KG1 (cell line): Measurements from ENCODE around the gene COL25A1.
A peak's percentile ranks its signal among the peaks of the same experiment; 100 is the strongest.
"Not testable (repeated sequence)": the region's sequence is repeated elsewhere in the genome, so short reads cannot be mapped to it uniquely, and the experiment has no call there.

Experiments
- DNase-seq: peaks from one replicate; lab custom pipeline; 2025; lab: John Stamatoyannopoulos, UW

The COL25A1 gene

GRCh38 chr4:109049926-109050325, 252.5 kb downstream of the COL25A1 start:
- no peak for DNase-seq

GRCh38 chr4:109046471-109047201, 255.8 kb downstream of the COL25A1 start:
- DNase-seq, result peak; percentile 15

- DNase-seq, result no peak
These were observed 258.0 kb downstream of the COL25A1 start for GRCh38 chr4:109044431-109044830.

GRCh38 chr4:109043286-109043685, 259.2 kb downstream of the COL25A1 start:
- no peak for DNase-seq

- DNase-seq, result no peak
These were observed 260.7 kb downstream of the COL25A1 start for GRCh38 chr4:109041463-109042360.

GRCh38 chr4:109040441-109040840, 262.0 kb downstream of the COL25A1 start:
- DNase-seq, result no peak

- no peak for DNase-seq
These were observed 265.4 kb downstream of the COL25A1 start for GRCh38 chr4:109037026-109037425.

GRCh38 chr4:109033993-109034392, 268.5 kb downstream of the COL25A1 start:
- no peak for DNase-seq

- DNase-seq, result no peak
These were observed 269.8 kb downstream of the COL25A1 start for GRCh38 chr4:109032671-109033070.

GRCh38 chr4:109029987-109030386, 272.5 kb downstream of the COL25A1 start:
- no peak for DNase-seq

GRCh38 chr4:109027016-109027500, 275.4 kb downstream of the COL25A1 start:
- DNase-seq, result no peak

- DNase-seq, result no peak
These were observed 275.9 kb downstream of the COL25A1 start for GRCh38 chr4:109026588-109026987.

GRCh38 chr4:109025471-109026076, 276.9 kb downstream of the COL25A1 start:
- DNase-seq, result no peak

- DNase-seq, result no peak
These were observed 279.5 kb downstream of the COL25A1 start for GRCh38 chr4:109022961-109023360.

GRCh38 chr4:109021630-109022029, 280.8 kb downstream of the COL25A1 start:
- not testable (repeated sequence) for DNase-seq

- DNase-seq, result no peak
These were observed 281.6 kb downstream of the COL25A1 start for GRCh38 chr4:109020861-109021260.

- no peak for DNase-seq
These were observed 286.3 kb downstream of the COL25A1 start for GRCh38 chr4:109016200-109016599.

- DNase-seq, result no peak
These were observed 287.0 kb downstream of the COL25A1 start for GRCh38 chr4:109015413-109015810.

GRCh38 chr4:109014593-109015412, 287.7 kb downstream of the COL25A1 start:
- no peak for DNase-seq

GRCh38 chr4:109012286-109012880, 290.1 kb downstream of the COL25A1 start:
- DNase-seq, result no peak
